Measurements from ENCODE around the gene CCDC93. TPM values are rescaled to one million over a fixed set of nuclear protein-coding genes. Genes with fewer than 3 reads are reported as not detected.
"Not testable (repeated sequence)": the region's sequence is repeated elsewhere in the genome, so short reads cannot be mapped to it uniquely, and the experiment has no call there.

Gene CCDC93
- total RNA-seq, 2 donors from 2014 or later = 27.5 to 42.5 TPM

DNA sequence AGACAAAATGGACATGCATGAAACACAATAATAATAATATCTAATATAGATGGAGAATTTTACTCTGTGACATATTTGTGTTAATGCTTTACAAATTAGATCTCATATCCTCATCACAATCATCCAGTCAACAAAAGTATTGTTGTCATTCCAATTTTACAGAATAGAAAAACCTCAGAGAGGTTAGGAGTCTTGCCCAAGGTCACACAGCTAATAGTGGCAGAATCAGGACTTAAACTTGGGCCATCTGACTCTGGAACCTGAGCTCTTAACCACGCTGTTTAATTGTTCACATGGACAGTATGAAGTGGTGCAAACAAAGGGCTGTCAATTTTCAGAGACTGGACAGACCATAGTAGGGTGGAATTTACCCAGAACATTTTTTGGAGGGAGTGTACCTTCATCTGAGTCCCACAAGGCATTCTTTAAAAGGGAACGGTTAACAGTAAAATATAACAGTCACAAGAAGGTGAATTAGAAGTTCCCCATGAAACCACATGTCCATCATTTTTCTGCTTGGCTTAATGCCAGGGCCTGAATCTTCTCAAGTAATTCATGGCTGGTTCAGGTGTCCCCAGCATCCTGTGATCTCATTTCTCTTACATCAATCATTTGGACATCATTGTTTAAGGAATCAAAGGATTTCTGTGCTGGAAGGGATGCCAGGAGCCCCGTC, 35.4 kb upstream of the CCDC93 start:
- ATAC-seq (no peak), DNase-seq (ENCODE audit: low spot score in 2 of 2) (no peak)
- H3K9me3 Mint-ChIP-seq = no peaks in the 10 kb centered on the region
- H3K27ac Mint-ChIP-seq = no peak overlapping the region
- no peaks in the 10 kb centered on the region for H3K36me3 Mint-ChIP-seq

DNA sequence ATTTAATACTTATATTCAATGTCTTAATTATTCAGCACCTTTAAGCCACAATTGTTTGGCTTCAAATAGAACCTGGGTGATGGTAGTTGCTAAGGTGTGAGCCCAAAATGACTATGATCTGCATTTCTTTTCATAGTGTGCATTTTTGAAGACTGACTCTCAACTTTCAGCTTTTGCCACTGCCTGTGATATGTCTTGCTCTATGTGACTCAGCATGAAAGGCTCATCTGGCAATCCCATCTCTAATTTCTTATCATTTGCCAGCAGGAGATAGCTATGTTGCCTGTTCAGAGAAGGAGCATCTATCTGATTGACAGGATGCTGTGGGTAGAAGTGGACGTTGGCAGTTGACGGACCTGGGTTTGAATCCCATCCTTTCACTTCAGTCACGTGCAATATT, 34.5 kb upstream of the CCDC93 start:
- no peak for DNase-seq (ENCODE audit: low spot score in 2 of 2)
- H3K27ac Mint-ChIP-seq = no peak overlapping the region
- H3K36me3 Mint-ChIP-seq = no peaks in the 10 kb centered on the region
- no peaks in the 10 kb centered on the region for H3K9me3 Mint-ChIP-seq
- peak in 1 of 2 donors; percentile 40 for ATAC-seq

- DNase-seq (ENCODE audit: low spot score in 2 of 2) (no peak), ATAC-seq (no peak)
- Mint-ChIP-seq H3K27ac (no peak overlapping the region), H3K36me3 (no peaks in the 10 kb centered on the region), H3K9me3 (no peaks in the 10 kb centered on the region)
Measured at GRCh38 chr2:118047380-118047826, 33.5 kb upstream of the CCDC93 start.

DNA sequence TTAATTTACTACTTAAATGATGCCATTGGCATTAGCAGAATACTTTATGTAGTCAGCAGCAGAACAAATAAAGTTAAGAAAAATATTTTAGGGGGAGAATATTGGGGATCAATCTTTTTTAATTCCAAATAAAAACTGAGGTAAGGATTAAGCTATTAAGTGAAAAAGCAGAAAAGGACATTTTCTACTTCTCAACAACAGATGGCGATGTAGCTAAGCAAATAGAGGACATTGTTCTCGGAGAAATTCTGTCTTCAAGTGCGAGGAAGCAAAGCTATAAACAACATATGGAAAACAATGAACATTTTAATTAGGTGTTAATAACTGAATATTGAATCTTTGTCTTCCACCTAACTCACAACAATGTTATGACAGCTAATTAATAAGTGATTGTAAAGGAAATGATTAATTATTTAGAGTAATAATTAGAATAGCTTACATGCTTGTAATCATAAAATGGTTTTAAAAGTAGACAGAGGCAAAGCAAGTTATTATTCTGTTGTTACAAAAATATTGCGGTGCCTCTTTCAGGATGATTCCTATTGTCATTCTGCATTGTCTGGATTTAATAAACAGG, 32.9 kb upstream of the CCDC93 start:
- Mint-ChIP-seq H3K9me3 (no peaks in the 10 kb centered on the region), H3K27ac (no peak overlapping the region), H3K36me3 (no peaks in the 10 kb centered on the region)
- DNase-seq (ENCODE audit: low spot score in 2 of 2) (no peak), ATAC-seq (no peak)

DNA sequence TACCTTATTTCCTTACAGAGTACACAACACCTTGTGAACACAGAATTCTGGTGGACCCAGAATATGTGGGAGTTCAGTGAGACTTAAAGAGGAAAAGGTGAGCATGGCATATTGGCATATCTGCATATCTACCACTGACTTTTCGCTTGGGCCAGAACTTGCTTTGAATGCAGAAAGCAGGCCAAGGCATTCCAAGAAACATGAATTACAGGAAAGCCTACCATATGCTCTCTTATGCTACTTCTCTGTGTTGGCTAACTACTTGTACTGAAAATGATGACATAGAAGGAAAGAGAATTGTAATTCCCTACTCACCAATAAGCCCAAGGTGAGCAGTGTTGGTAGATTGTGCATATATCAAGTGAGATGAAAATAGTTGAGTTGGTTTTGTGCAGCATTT, 31.4 kb upstream of the CCDC93 start:
- ATAC-seq (no peak), DNase-seq (ENCODE audit: low spot score in 2 of 2) (no peak)
- no peak overlapping the region for H3K27ac Mint-ChIP-seq
- no peaks in the 10 kb centered on the region for H3K36me3 Mint-ChIP-seq
- H3K9me3 Mint-ChIP-seq = no peaks in the 10 kb centered on the region

DNA sequence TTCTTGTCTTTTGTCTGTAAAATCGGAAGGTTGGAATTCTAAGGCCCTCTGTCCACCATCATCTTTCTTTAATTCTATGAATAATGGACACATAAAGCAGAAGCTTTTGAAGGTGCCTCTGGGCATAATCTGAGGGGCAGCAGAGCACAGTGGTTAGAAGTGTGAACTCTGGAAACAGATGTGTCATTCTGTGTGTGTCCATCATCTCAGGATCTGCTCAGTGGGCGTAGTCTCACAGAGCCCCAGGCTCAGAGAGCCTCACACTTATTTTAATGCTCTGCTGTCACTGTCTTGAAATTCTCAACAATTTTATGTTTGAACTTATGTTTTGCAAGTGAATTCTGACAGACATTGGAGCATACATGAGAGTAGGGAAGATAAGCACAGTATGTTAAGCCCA, 31.0 kb upstream of the CCDC93 start:
- DNase-seq (ENCODE audit: low spot score in 2 of 2) (no peak), ATAC-seq (no peak)
- no peaks in the 10 kb centered on the region for H3K9me3 Mint-ChIP-seq
- H3K27ac Mint-ChIP-seq = no peak overlapping the region
- H3K36me3 Mint-ChIP-seq = no peaks in the 10 kb centered on the region

GRCh38 chr2:118044103-118044716, 30.3 kb upstream of the CCDC93 start:
- Mint-ChIP-seq H3K9me3 (no peaks in the 10 kb centered on the region), H3K27ac (no peak overlapping the region), H3K36me3 (no peaks in the 10 kb centered on the region)
- ATAC-seq = peak in 1 of 2 donors; percentile 80
- no peak for DNase-seq (ENCODE audit: low spot score in 2 of 2)

- DNase-seq (ENCODE audit: low spot score in 2 of 2) = no peak
- no peak overlapping the region for H3K27ac Mint-ChIP-seq
- no peak for ATAC-seq
- H3K9me3 Mint-ChIP-seq = peaks cover 2 to 3% of the 10 kb centered on the region in 2 donors
- peaks cover 9 to 10% of the 10 kb centered on the region in 2 donors for H3K36me3 Mint-ChIP-seq
Measured at GRCh38 chr2:118040891-118041290, 27.0 kb upstream of the CCDC93 start.

- H3K36me3 Mint-ChIP-seq = peaks cover 12 to 16% of the 10 kb centered on the region in 2 donors
Measured at GRCh38 chr2:118032169-118033013, 18.5 kb upstream of the CCDC93 start.

DNA sequence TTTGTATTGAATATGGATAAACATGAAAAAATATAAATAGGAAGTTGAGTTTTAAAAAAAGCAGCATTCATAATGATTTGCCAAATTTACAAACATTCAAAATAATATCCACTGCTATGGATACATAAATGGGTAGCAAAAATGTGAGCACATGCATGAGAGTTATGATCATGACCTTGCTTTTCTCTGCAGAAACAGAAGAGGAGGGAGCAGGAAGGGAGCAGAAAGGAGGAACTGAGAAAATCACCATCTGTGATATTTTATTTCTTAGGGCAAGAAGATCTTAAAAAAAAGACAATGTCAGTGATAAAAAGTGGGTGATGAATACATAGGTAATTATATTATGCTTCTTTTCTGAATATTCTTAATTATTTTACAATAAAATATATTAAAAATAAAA, 17.7 kb upstream of the CCDC93 start:
- ATAC-seq (no peak), DNase-seq (ENCODE audit: low spot score in 2 of 2) (no peak)
- peaks cover 7 to 13% of the 10 kb centered on the region in 2 donors for H3K36me3 Mint-ChIP-seq
- no peak overlapping the region for H3K27ac Mint-ChIP-seq
- peaks cover 4 to 10% of the 10 kb centered on the region in 2 donors for H3K9me3 Mint-ChIP-seq

More at GRCh38 chr2:118032169-118033013, 18.5 kb upstream of the CCDC93 start:
- H3K9me3 Mint-ChIP-seq = peaks cover 4 to 10% of the 10 kb centered on the region in 2 donors
- no peak overlapping the region for H3K27ac Mint-ChIP-seq
- ATAC-seq = peak; percentile 70 to 80
- peak in 1 of 2 donors; percentile 49 for DNase-seq (ENCODE audit: low spot score in 2 of 2)

GRCh38 chr2:118029025-118029424, 15.2 kb upstream of the CCDC93 start:
- Mint-ChIP-seq H3K27ac (no peak overlapping the region), H3K9me3 (no peaks in the 10 kb centered on the region)

DNA sequence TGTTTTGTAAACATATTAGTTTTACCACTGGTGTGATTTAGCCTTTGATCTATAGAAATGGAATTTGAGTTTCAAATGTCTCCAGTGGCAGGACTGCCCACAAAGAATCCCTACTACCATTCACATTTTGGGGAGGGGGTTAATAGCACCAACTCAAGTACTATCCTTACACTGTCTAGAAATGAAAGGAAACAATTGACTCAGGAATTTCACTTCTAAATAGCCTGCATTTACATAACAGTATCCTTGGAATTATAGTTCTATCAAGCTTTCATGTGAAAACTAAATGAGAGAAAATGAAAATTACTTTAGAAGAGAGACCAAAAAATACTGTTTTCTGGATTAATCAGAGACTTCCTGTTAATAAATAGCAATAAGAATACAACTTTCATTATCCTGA, 7.5 kb upstream of the CCDC93 start:
- DNase-seq (ENCODE audit: low spot score in 2 of 2) (no peak), ATAC-seq (no peak)
- Mint-ChIP-seq H3K9me3 (peaks cover 0 to 4% of the 10 kb centered on the region in 2 donors), H3K27ac (no peak overlapping the region), H3K36me3 (no peaks in the 10 kb centered on the region)

More at GRCh38 chr2:118029025-118029424, 15.2 kb upstream of the CCDC93 start:
- DNase-seq (ENCODE audit: low spot score in 2 of 2) = no peak
- H3K36me3 Mint-ChIP-seq = no peaks in the 10 kb centered on the region
- ATAC-seq = no peak

- no peak for ATAC-seq
- Mint-ChIP-seq H3K36me3 (no peaks in the 10 kb centered on the region), H3K9me3 (peaks cover 0 to 4% of the 10 kb centered on the region in 2 donors), H3K27ac (no peak overlapping the region)
- DNase-seq (ENCODE audit: low spot score in 2 of 2) = no peak
Measured at GRCh38 chr2:118019821-118020220, 6.0 kb upstream of the CCDC93 start.

GRCh38 chr2:118016911-118017310, 3.0 kb upstream of the CCDC93 start:
- Mint-ChIP-seq H3K9me3 (peaks cover 0 to 4% of the 10 kb centered on the region in 2 donors), H3K27ac (no peak overlapping the region), H3K36me3 (peaks cover 0 to 11% of the 10 kb centered on the region in 2 donors)
- DNase-seq (ENCODE audit: low spot score in 2 of 2) = no peak
- ATAC-seq = no peak

DNA sequence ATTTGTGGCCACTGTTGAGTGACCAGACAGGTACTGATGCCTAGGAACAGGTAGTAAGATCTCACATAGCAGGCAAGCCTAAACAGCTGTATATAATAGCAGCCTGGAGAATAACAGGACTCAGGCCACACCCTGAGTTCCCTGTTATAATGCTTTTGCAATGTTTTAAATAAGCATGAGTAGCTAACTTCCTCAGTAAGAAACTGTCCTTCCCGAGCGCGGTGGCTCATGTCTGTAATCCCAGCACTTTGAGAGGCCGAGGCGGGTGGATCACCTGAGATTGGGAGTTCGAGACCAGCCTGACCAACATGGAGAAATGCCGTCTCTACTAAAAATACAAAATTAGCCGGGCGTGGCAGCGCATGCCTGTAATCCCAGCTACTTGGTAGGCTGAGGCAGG, 1.9 kb upstream of the CCDC93 start:
- H3K9me3 Mint-ChIP-seq; ATAC-seq; H3K27ac Mint-ChIP-seq; DNase-seq (ENCODE audit: low spot score in 2 of 2): not testable (repeated sequence)
- peaks cover 0 to 11% of the 10 kb centered on the region in 2 donors for H3K36me3 Mint-ChIP-seq

- no peak for DNase-seq (ENCODE audit: low spot score in 2 of 2)
- Mint-ChIP-seq H3K27ac (peak overlapping the region; percentile 82 to 84), H3K36me3 (peaks cover 0 to 11% of the 10 kb centered on the region in 2 donors), H3K9me3 (peaks cover 0 to 4% of the 10 kb centered on the region in 2 donors)
- ATAC-seq = no peak
Measured at GRCh38 chr2:118014492-118014824, 588 bp upstream of the CCDC93 start.

GRCh38 chr2:118013221-118013723, 598 bp downstream of the CCDC93 start:
- DNase-seq (ENCODE audit: low spot score in 2 of 2) = peak; percentile 37 to 71
- ATAC-seq = peak; percentile 34 to 42
- Mint-ChIP-seq H3K36me3 (peaks cover 0 to 11% of the 10 kb centered on the region in 2 donors), H3K27ac (peak overlapping the region; percentile 26 to 82), H3K9me3 (peaks cover 0 to 4% of the 10 kb centered on the region in 2 donors)

Measured in activated naive CD4-positive, alpha-beta T cell treated with anti-CD3 and anti-CD28 coated beads, Interleukin-2, amount 50 U/mL, for 72 hours (primary cell).